Mesenchymal stem cell (in vitro differentiated cells and primary cell): ENCODE data around the gene ACE.

ENCODE experiments used
- DNase-seq: peaks from one replicate; pipeline ENCODE4 v3.0.0-alpha.2; 2013
- H2AFZ ChIP-seq: one replicate; pipeline ENCODE4 v1.6.1; 2013; ENCODE audit warnings: low read depth, mild to moderate bottlenecking, control low read depth, inconsistent platforms, low read length, moderate library complexity
- H2AK5ac ChIP-seq: 2 replicates; pipeline ENCODE4 v1.6.1; 2013; ENCODE audit warnings: low read length, moderate library complexity, mild to moderate bottlenecking, inconsistent platforms; ENCODE audit not compliant: severe bottlenecking
- H2BK120ac ChIP-seq: one replicate; pipeline ENCODE4 v1.6.1; 2013; ENCODE audit warnings: low read depth, mild to moderate bottlenecking, inconsistent platforms, low read length, moderate library complexity
- H2BK12ac ChIP-seq, 2 experiments: one replicate each; pipeline ENCODE4 v1.6.1; 2013; ENCODE audit warnings: inconsistent platforms in 2 of 2, low read length in 2 of 2, mild to moderate bottlenecking in 2 of 2, moderate library complexity in 2 of 2, control low read depth in 1 of 2
- H2BK15ac ChIP-seq: one replicate; pipeline ENCODE4 v1.6.1; 2013; ENCODE audit warnings: mild to moderate bottlenecking, low read depth, inconsistent platforms; ENCODE audit not compliant: poor library complexity, severe bottlenecking
- H2BK5ac ChIP-seq: 2 replicates; pipeline ENCODE4 v1.6.1; 2013; ENCODE audit warnings: low read depth, mild to moderate bottlenecking, low read length, control low read depth, inconsistent platforms; ENCODE audit not compliant: poor library complexity, severe bottlenecking
- H3K14ac ChIP-seq, 2 experiments: one replicate each; pipeline ENCODE4 v1.6.1; 2013; ENCODE audit warnings: inconsistent platforms in 2 of 2, low read length in 2 of 2, control low read depth in 1 of 2, mild to moderate bottlenecking in 1 of 2, moderate library complexity in 1 of 2
- H3K18ac ChIP-seq, 2 experiments: one replicate each; pipeline ENCODE4 v1.6.1; 2013; ENCODE audit warnings: inconsistent platforms in 2 of 2, low read length in 2 of 2, control low read depth in 1 of 2, low read depth in 1 of 2, mild to moderate bottlenecking in 1 of 2
- H3K23ac ChIP-seq, 2 experiments: one replicate each; pipeline ENCODE4 v1.6.1; 2013; ENCODE audit warnings: inconsistent platforms in 2 of 2, low read length in 2 of 2, mild to moderate bottlenecking in 2 of 2, moderate library complexity in 2 of 2, control low read depth in 1 of 2
- H3K27ac ChIP-seq: 2 replicates; pipeline ENCODE4 v1.5.1; 2013; ENCODE audit warnings: mild to moderate bottlenecking, moderate library complexity, low read length, control low read depth, inconsistent platforms; ENCODE audit not compliant: poor library complexity, severe bottlenecking
- H3K27me3 ChIP-seq, 2 experiments: 2 replicates each; pipeline versions ENCODE4 v1.6.1 to v1.7.0; 2013; ENCODE audit warnings: low read length in 2 of 2, mild to moderate bottlenecking in 2 of 2, moderate library complexity in 2 of 2, control low read depth in 1 of 2, inconsistent platforms in 1 of 2; ENCODE audit not compliant: control insufficient read depth in 1 of 2, insufficient read depth in 1 of 2
- H3K36me3 ChIP-seq, 2 experiments: 2 replicates each; pipeline versions ENCODE4 v1.6.1 to v1.7.0; 2013; ENCODE audit warnings: low read length in 2 of 2, control low read depth in 1 of 2, inconsistent platforms in 1 of 2, low read depth in 1 of 2, mild to moderate bottlenecking in 1 of 2; ENCODE audit not compliant: insufficient read depth in 2 of 2, control insufficient read depth in 1 of 2
- H3K4ac ChIP-seq, 2 experiments: one replicate each; pipeline ENCODE4 v1.6.1; 2013; ENCODE audit warnings: inconsistent platforms in 2 of 2, low read length in 2 of 2, mild to moderate bottlenecking in 2 of 2, moderate library complexity in 2 of 2, control low read depth in 1 of 2, low read depth in 1 of 2
- H3K4me1 ChIP-seq: 2 replicates; pipeline ENCODE4 v1.6.1; 2013; ENCODE audit warnings: low read depth, low read length, control low read depth; ENCODE audit not compliant: control insufficient read depth, insufficient read depth
- H3K4me2 ChIP-seq: 2 replicates; pipeline ENCODE4 v1.6.1; 2013; ENCODE audit warnings: low read length, mild to moderate bottlenecking, inconsistent platforms; ENCODE audit not compliant: poor library complexity, severe bottlenecking
- H3K4me3 ChIP-seq, 2 experiments: 2 replicates each; pipeline versions ENCODE4 v1.5.1 to v1.7.0; 2013; ENCODE audit warnings: low read length in 2 of 2, mild to moderate bottlenecking in 2 of 2, control low read depth in 1 of 2, low read depth in 1 of 2; ENCODE audit not compliant: insufficient read depth in 1 of 2
- H3K79me1 ChIP-seq: replicated peaks from 2 replicates; pipeline ENCODE4 v1.6.1; 2013; ENCODE audit warnings: mild to moderate bottlenecking, control low read depth, low read length, inconsistent platforms; ENCODE audit not compliant: poor library complexity, severe bottlenecking
- H3K9ac ChIP-seq: 2 replicates; pipeline ENCODE4 v1.7.0; 2013; ENCODE audit warnings: mild to moderate bottlenecking, low read length, moderate library complexity
- H3K9me3 ChIP-seq: 2 replicates; pipeline ENCODE4 v1.7.0; 2013; ENCODE audit warnings: mild to moderate bottlenecking, low read length; ENCODE audit not compliant: control insufficient read depth
- H4K8ac ChIP-seq: one replicate; pipeline ENCODE4 v1.6.1; 2013; ENCODE audit warnings: inconsistent platforms, mild to moderate bottlenecking, low read length, moderate library complexity
- H4K91ac ChIP-seq: one replicate; pipeline ENCODE4 v1.6.1; 2013; ENCODE audit warnings: mild to moderate bottlenecking, low read length, inconsistent platforms
- WGBS: methylation state at CpG from one replicate; pipeline ENCODE4 v1.1.7; 2013; ENCODE audit warnings: mixed read lengths; 5-methylcytosine and 5-hydroxymethylcytosine counted together

ACE gene

GRCh38 chr17:63512388-63512787 lies 35.5 kb downstream of the ACE start:
- H4K8ac ChIP-seq = no peak overlapping the region
- no peak overlapping the region for H3K4me3 ChIP-seq
- no peak overlapping the region for H3K23ac ChIP-seq
- peaks cover 50% of the 10 kb centered on the region in 2 experiments for H3K27me3 ChIP-seq
- H2BK15ac ChIP-seq = no peak overlapping the region
- no peaks in the 10 kb centered on the region for H3K79me1 ChIP-seq
- no peak overlapping the region for H3K18ac ChIP-seq
- no peak overlapping the region for H3K14ac ChIP-seq
- H3K9me3 ChIP-seq = no peaks in the 10 kb centered on the region
- no peak overlapping the region for H2BK120ac ChIP-seq
- no peak overlapping the region for H4K91ac ChIP-seq
- no peak overlapping the region for H2AK5ac ChIP-seq
- WGBS = 81% methylated on average over 3 of the region's 3 CpGs
- no peak overlapping the region for H3K27ac ChIP-seq
- H2BK12ac ChIP-seq = no peak overlapping the region
- peaks cover 2% of the 10 kb centered on the region for H3K4me1 ChIP-seq
- no peaks in the 10 kb centered on the region for H3K36me3 ChIP-seq
- no peak for DNase-seq
- no peak overlapping the region for H2AFZ ChIP-seq
- no peak overlapping the region for H2BK5ac ChIP-seq
- no peak overlapping the region for H3K4ac ChIP-seq
- H3K9ac ChIP-seq = no peak overlapping the region
- no peak overlapping the region for H3K4me2 ChIP-seq

- H3K4me1 ChIP-seq = peaks cover 2% of the 10 kb centered on the region
- no peak overlapping the region for H3K4me3 ChIP-seq
- H2BK15ac ChIP-seq = no peak overlapping the region
- no peak overlapping the region for H2AFZ ChIP-seq
- no peak overlapping the region for H3K9ac ChIP-seq
- no peak for DNase-seq
- H3K79me1 ChIP-seq = no peaks in the 10 kb centered on the region
- H3K36me3 ChIP-seq = no peaks in the 10 kb centered on the region
- H3K9me3 ChIP-seq = no peaks in the 10 kb centered on the region
- peaks cover 48 to 51% of the 10 kb centered on the region in 2 experiments for H3K27me3 ChIP-seq
- no peak overlapping the region for H3K18ac ChIP-seq
- H2BK12ac ChIP-seq = no peak overlapping the region
- no peak overlapping the region for H4K91ac ChIP-seq
- H3K27ac ChIP-seq = no peak overlapping the region
- H2BK120ac ChIP-seq = no peak overlapping the region
- no peak overlapping the region for H3K4me2 ChIP-seq
- WGBS = 82% methylated on average over 7 of the region's 7 CpGs
- no peak overlapping the region for H4K8ac ChIP-seq
- H3K4ac ChIP-seq = no peak overlapping the region
- no peak overlapping the region for H3K23ac ChIP-seq
- H2BK5ac ChIP-seq = no peak overlapping the region
- H2AK5ac ChIP-seq = no peak overlapping the region
- no peak overlapping the region for H3K14ac ChIP-seq
These were observed 36.2 kb downstream of the ACE start for GRCh38 chr17:63512896-63513644.

DNA sequence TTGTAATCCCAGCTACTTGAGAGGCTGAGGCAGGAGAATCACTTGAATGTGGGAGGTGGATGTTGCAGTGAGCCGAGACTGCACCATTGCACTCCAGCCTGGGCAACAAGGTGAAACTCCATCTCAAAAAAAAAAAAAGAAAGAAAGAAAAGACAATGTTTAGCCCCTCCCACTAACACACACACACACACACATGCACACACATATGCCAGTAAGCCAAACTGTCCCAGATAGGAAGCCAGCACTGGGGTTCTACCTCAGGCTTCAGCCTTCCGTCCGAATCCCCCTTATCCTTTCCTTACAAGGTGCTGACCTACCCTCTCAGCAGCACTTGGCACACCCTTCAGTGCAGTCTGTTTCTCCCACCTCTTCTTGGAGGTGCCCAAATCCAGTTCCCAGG lies 37.6 kb downstream of the ACE start:
- Histone ChIP-seq H2AFZ (no peak overlapping the region), H2BK12ac (no peak overlapping the region), H3K4me2 (no peak overlapping the region), H2BK5ac (no peak overlapping the region), H2BK15ac (no peak overlapping the region), H4K91ac (no peak overlapping the region), H3K27me3 (peaks cover 43 to 51% of the 10 kb centered on the region in 2 experiments), H2BK120ac (no peak overlapping the region), H3K4ac (no peak overlapping the region), H3K23ac (no peak overlapping the region), H3K27ac (no peak overlapping the region), H3K79me1 (no peaks in the 10 kb centered on the region), H2AK5ac (no peak overlapping the region), H3K4me1 (peaks cover 5% of the 10 kb centered on the region), H3K36me3 (no peaks in the 10 kb centered on the region), H3K9me3 (no peaks in the 10 kb centered on the region), H3K18ac (no peak overlapping the region), H3K4me3 (no peak overlapping the region), H3K14ac (no peak overlapping the region), H4K8ac (no peak overlapping the region), H3K9ac (no peak overlapping the region)
- WGBS = 91% methylated on average over 2 of the region's 3 CpGs
- no peak for DNase-seq

DNA sequence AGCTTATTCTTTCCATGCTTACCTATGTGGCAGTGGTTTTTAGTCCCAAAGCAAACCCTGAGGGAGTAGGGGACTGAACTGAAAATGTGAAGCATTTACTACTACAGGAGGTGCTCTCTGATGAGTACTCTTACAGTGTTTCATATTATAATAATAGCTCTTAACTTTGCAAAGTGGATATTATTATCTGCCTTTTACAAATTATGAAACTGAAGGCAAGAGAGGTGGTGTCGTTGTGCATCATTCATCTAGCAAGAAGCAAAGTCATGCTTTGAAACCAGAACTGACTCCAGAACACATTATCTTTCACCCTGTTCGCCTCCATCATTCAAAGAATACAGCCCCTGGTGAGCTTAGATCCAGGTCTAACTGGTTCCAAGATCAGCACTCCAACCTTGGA lies 38.1 kb downstream of the ACE start:
- H3K9me3 ChIP-seq = no peaks in the 10 kb centered on the region
- no peaks in the 10 kb centered on the region for H3K79me1 ChIP-seq
- H3K14ac ChIP-seq = no peak overlapping the region
- H3K4ac ChIP-seq = no peak overlapping the region
- H2AK5ac ChIP-seq = no peak overlapping the region
- no peak overlapping the region for H3K18ac ChIP-seq
- H3K4me3 ChIP-seq = no peak overlapping the region
- no peak overlapping the region for H2AFZ ChIP-seq
- peaks cover 9% of the 10 kb centered on the region for H3K4me1 ChIP-seq
- no peak overlapping the region for H2BK120ac ChIP-seq
- H2BK5ac ChIP-seq = no peak overlapping the region
- no peak overlapping the region for H3K27ac ChIP-seq
- no peak overlapping the region for H3K4me2 ChIP-seq
- no peak overlapping the region for H2BK15ac ChIP-seq
- peaks cover 42 to 50% of the 10 kb centered on the region in 2 experiments for H3K27me3 ChIP-seq
- H3K9ac ChIP-seq = no peak overlapping the region
- no peaks in the 10 kb centered on the region for H3K36me3 ChIP-seq
- 80% methylated on average over 2 of the region's 2 CpGs for WGBS
- H2BK12ac ChIP-seq = no peak overlapping the region
- no peak for DNase-seq
- no peak overlapping the region for H4K8ac ChIP-seq
- H3K23ac ChIP-seq = no peak overlapping the region
- H4K91ac ChIP-seq = no peak overlapping the region
